ENCODE results near the gene PRMT5. TPM values are rescaled to one million over a fixed set of nuclear protein-coding genes. Genes with fewer than 3 reads are reported as not detected.

Gene PRMT5
- total and polyA plus RNA-seq, 2 donors from 2014 or later, result 58.7 to 64.2 TPM

DNA sequence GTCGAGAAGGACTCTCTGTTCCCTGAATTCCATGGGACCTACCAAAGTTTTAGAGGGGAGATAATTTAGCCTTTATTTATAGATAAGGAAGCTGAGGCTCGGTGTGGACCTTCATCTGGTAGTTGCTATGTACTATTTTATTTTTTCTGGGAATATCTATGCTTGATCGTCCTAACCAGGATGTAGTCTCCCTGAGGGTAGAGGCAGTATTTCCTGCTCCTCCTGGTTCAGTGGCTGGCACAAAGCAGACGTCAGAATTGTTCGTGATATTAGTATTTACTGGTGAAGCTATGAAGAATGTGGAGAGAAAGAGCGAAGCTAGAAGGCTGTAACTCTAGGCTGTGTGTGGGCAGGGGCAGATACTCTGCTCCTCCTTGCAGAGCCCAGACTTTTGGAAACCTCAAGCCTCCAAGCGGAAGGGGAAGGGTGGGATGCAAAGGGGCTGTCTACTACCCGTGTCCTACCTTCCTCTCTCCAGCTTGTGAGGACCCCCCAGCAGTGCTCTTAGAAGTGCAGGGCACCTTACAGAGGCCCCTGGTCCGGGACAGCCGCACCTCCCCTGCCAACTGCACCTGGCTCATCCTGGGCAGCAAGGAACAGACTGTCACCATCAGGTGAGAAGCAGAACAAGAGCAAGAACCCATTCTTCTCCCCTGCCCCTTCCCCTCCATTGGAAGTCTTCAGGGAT lies 56.2 kb downstream of the PRMT5 start:
- Histone ChIP-seq H3K9me3 (ENCODE audit: control insufficient read depth in 2 of 3, insufficient read depth in 1 of 3, low read length in 3 of 3) (no peaks in the 10 kb centered on the region), H3K36me3 (ENCODE audit: control insufficient read depth in 2 of 3, insufficient read depth in 3 of 3, low read length in 3 of 3) (peaks cover 2 to 49% (median 29%) of the 10 kb centered on the region in 3 donors), H3K4me1 (ENCODE audit: control insufficient read depth in 2 of 3, insufficient read depth in 2 of 3, low read depth in 1 of 3, low read length in 3 of 3) (peaks cover 6 to 12% (median 6%) of the 10 kb centered on the region in 3 donors), H3K4me3 (ENCODE audit: low read length in 3 of 3) (peak overlapping the region; percentile 47 to 75 (median 63)), H3K9ac (ENCODE audit: low read length in 3 of 3) (peak overlapping the region; percentile 34 to 81 (median 47)), H3K27me3 (ENCODE audit: control insufficient read depth, insufficient read depth, low read length) (no peaks in the 10 kb centered on the region), H3K27ac (ENCODE audit: low read depth in 2 of 2, low read length in 2 of 2) (peak overlapping the region; percentile 98 to 99)
- DNase-seq (peak in 2 of 5 donors; percentile 52 to 56), FAIRE-seq (no peak)
- intact Hi-C loops (cut with DNase I), result no loop called here
- TF ChIP-seq, protein P1, sequence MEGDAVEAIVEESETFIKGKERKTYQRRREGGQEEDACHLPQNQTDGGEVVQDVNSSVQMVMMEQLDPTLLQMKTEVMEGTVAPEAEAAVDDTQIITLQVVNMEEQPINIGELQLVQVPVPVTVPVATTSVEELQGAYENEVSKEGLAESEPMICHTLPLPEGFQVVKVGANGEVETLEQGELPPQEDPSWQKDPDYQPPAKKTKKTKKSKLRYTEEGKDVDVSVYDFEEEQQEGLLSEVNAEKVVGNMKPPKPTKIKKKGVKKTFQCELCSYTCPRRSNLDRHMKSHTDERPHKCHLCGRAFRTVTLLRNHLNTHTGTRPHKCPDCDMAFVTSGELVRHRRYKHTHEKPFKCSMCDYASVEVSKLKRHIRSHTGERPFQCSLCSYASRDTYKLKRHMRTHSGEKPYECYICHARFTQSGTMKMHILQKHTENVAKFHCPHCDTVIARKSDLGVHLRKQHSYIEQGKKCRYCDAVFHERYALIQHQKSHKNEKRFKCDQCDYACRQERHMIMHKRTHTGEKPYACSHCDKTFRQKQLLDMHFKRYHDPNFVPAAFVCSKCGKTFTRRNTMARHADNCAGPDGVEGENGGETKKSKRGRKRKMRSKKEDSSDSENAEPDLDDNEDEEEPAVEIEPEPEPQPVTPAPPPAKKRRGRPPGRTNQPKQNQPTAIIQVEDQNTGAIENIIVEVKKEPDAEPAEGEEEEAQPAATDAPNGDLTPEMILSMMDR (IDR thresholded peaks at IDR 0.05; ENCODE audit: borderline replicate concordance, extremely low read depth, insufficient read depth), result no peak

GRCh38 chr14:22872033-22872832 lies 56.9 kb downstream of the PRMT5 start:
- Histone ChIP-seq H3K27ac (ENCODE audit: low read depth in 2 of 2, low read length in 2 of 2) (peak overlapping the region; percentile 98 to 99), H3K36me3 (ENCODE audit: control insufficient read depth in 2 of 3, insufficient read depth in 3 of 3, low read length in 3 of 3) (peaks cover 2 to 42% (median 27%) of the 10 kb centered on the region in 3 donors), H3K27me3 (ENCODE audit: control insufficient read depth, insufficient read depth, low read length) (no peaks in the 10 kb centered on the region), H3K4me3 (ENCODE audit: low read length in 3 of 3) (peak overlapping the region; percentile 47 to 75 (median 63)), H3K9ac (ENCODE audit: low read length in 3 of 3) (peak overlapping the region; percentile 34 to 81 (median 47)), H3K9me3 (ENCODE audit: control insufficient read depth in 2 of 3, insufficient read depth in 1 of 3, low read length in 3 of 3) (no peaks in the 10 kb centered on the region), H3K4me1 (ENCODE audit: control insufficient read depth in 2 of 3, insufficient read depth in 2 of 3, low read depth in 1 of 3, low read length in 3 of 3) (peaks cover 6 to 12% (median 6%) of the 10 kb centered on the region in 3 donors)
- FAIRE-seq (no peak), DNase-seq (peak; percentile 91 to 97 (median 94))
- TF ChIP-seq, protein P1 (IDR thresholded peaks at IDR 0.05; ENCODE audit: borderline replicate concordance, extremely low read depth, insufficient read depth), result peak; percentile 97
- intact Hi-C loops (cut with DNase I), result no loop called here

GRCh38 chr14:22871224-22872032 lies 57.7 kb downstream of the PRMT5 start, which contains the start of gene LRP10:
LRP10 (plus strand) TSS chr14:22871740; CDS start chr14:22872304, 564 bp downstream.
- H3K9ac ChIP-seq (ENCODE audit: low read length in 3 of 3), result peak within 1 kb of the TSS; percentile 39 to 89 (median 47)
- H3K36me3 ChIP-seq (ENCODE audit: control insufficient read depth in 2 of 3, insufficient read depth in 3 of 3, low read length in 3 of 3), result peaks cover 2 to 35% (median 23%) of the 10 kb centered on the region in 3 donors
- peak; percentile 95 to 97 (median 96) for DNase-seq
- H3K27ac ChIP-seq (ENCODE audit: low read depth in 2 of 2, low read length in 2 of 2), result peak within 1 kb of the TSS; percentile 98 to 99
- peak within 1 kb of the TSS; percentile 63 to 92 (median 75) for H3K4me3 ChIP-seq (ENCODE audit: low read length in 3 of 3)
- no peak for FAIRE-seq
- no peaks in the 10 kb centered on the region for H3K27me3 ChIP-seq (ENCODE audit: control insufficient read depth, insufficient read depth, low read length)
- H3K9me3 ChIP-seq (ENCODE audit: control insufficient read depth in 2 of 3, insufficient read depth in 1 of 3, low read length in 3 of 3), result no peaks in the 10 kb centered on the region
- TF ChIP-seq, protein P1 (IDR thresholded peaks at IDR 0.05; ENCODE audit: borderline replicate concordance, extremely low read depth, insufficient read depth), result no peak
- intact Hi-C loops (cut with DNase I), result no loop called here
- peaks cover 6 to 12% (median 6%) of the 10 kb centered on the region in 3 donors for H3K4me1 ChIP-seq (ENCODE audit: control insufficient read depth in 2 of 3, insufficient read depth in 2 of 3, low read depth in 1 of 3, low read length in 3 of 3)

Data from kidney (tissue), 14 donors.